ENCODE results near the gene DUS1L.

The DUS1L gene

GRCh38 chr17:82010575-82011525, 54.8 kb downstream of the DUS1L start:
- DNase-seq, result no peak

DNA sequence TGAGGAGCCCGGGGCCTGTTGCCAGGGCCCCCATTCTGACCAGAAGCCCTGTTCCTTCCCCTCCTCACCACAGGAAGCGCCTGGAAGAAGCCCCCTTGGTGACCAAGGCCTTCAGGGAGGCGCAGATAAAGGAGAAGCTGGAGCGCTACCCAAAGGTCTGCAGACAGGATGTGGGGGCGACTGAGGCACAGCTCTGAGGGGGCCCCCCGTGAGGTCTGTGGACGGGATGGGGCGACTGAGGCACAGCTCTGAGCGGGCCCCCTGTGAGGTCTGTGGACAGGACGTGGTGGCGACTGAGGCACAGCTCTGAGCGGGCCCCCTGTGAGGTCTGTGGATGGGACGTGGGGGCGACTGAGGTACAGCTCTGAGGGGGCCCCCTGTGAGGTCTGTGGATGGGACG, 56.2 kb downstream of the DUS1L start:
- DNase-seq, result no peak

DNA sequence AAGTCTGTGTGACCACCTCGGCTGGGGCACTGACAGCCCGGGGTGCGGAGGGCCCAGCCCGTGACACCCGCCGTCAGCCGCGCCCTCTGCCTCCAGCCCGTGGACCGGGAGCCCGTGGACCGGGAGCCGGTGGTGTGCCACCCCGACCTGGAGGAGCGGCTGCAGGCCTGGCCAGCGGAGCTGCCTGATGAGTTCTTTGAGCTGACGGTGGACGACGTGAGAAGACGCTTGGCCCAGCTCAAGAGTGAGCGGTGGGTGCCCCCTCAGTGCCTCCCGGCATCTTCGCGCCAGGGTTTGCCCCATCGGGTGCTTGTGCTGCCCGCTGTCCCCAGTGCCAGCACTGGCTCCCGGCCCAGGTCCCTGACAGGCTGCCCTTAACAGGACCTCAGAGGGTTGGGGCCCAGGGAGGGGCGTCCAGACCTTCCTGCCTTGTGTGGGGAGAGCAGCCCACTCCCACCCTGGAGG, 56.6 kb downstream of the DUS1L start:
- DNase-seq, result no peak

- no peak for DNase-seq
These were observed 57.2 kb downstream of the DUS1L start for GRCh38 chr17:82008258-82008940.

Data from NCI-H1930 (cell line).